B cell (primary cell): ENCODE data around the gene OSBPL5.

Source experiments
- EZH2 ChIP-seq: IDR thresholded peaks from 2 replicates; pipeline ENCODE4 v1.6.1; 2012; ENCODE audit warnings: borderline replicate concordance, low read depth, mild to moderate bottlenecking, moderate library complexity, low read length; ENCODE audit not compliant: insufficient read depth, poor library complexity, severe bottlenecking
- TF ChIP-seq, protein P1 (sequence below): fragments of 200-600 bp; IDR thresholded peaks from one replicate; pipeline ENCODE4 v1.8.0; 2022; ENCODE audit warnings: antibody characterized with exemption, mild to moderate bottlenecking

DNA sequence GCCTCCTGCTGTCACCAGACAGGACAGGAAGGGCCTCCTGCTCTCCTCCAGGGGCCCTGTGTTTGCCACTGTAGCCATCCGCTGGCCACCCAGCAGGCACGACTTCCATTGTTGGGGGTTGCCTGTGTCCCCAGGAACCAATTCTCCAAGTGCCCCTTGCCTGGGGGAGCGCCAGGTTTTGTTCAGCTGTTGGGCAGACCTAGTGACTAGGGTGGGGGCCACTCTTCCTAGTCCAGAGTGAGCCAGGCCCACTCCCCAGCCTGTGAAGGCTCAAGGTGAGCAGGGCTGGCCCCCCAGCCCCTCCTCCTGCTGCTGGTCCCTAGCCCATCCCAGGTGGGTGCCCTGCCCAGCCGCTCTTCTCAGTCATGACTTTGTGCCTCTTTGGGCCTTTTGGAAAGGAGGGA lies 30.9 kb downstream of the OSBPL5 start:
- TF ChIP-seq, protein P1, sequence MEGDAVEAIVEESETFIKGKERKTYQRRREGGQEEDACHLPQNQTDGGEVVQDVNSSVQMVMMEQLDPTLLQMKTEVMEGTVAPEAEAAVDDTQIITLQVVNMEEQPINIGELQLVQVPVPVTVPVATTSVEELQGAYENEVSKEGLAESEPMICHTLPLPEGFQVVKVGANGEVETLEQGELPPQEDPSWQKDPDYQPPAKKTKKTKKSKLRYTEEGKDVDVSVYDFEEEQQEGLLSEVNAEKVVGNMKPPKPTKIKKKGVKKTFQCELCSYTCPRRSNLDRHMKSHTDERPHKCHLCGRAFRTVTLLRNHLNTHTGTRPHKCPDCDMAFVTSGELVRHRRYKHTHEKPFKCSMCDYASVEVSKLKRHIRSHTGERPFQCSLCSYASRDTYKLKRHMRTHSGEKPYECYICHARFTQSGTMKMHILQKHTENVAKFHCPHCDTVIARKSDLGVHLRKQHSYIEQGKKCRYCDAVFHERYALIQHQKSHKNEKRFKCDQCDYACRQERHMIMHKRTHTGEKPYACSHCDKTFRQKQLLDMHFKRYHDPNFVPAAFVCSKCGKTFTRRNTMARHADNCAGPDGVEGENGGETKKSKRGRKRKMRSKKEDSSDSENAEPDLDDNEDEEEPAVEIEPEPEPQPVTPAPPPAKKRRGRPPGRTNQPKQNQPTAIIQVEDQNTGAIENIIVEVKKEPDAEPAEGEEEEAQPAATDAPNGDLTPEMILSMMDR = no peak
- TF ChIP-seq EZH2 = no peak
